Natural killer cell (primary cell): ENCODE results near the gene SWSAP1. TPM values are rescaled to one million over a fixed set of nuclear protein-coding genes. Genes with fewer than 3 reads are reported as not detected.
"Not testable (repeated sequence)": the region's sequence is repeated elsewhere in the genome, so short reads cannot be mapped to it uniquely, and the experiment has no call there.

Source experiments
- ATAC-seq, 3 donors: fragments of 150-1000 bp in 2 of 3; fragments of 200-7000 bp in 1 of 3; cut with Tn5 transposase; 1 replicate in 1 of 3; 2 replicates in 2 of 3; pipeline ENCODE4 v1.10.0; 2021; ENCODE audit warnings: mild to moderate bottlenecking in 2 of 3, moderate library complexity in 2 of 3
- DNase-seq, 2 donors: peaks; one replicate each; pipeline versions ENCODE4 v3.0.0 to v3.0.0-alpha.2; 2013 to 2021; ENCODE audit warnings: mixed read lengths in 1 of 2
- H3K27ac ChIP-seq: one replicate; pipeline ENCODE4 v1.5.1; 2013; ENCODE audit warnings: mild to moderate bottlenecking, low read length
- H3K27me3 ChIP-seq: one replicate; pipeline ENCODE4 v1.6.1; 2013; ENCODE audit warnings: low read length; ENCODE audit not compliant: control insufficient read depth, insufficient read depth
- H3K36me3 ChIP-seq: one replicate; pipeline ENCODE4 v1.6.1; 2013; ENCODE audit warnings: low read length; ENCODE audit not compliant: control insufficient read depth, insufficient read depth
- H3K4me1 ChIP-seq: one replicate; pipeline ENCODE4 v1.6.1; 2013; ENCODE audit warnings: low read length; ENCODE audit not compliant: control insufficient read depth, insufficient read depth
- H3K4me3 ChIP-seq: one replicate; pipeline ENCODE4 v1.5.1; 2013; ENCODE audit warnings: low read length
- H3K9me3 ChIP-seq: one replicate; pipeline ENCODE4 v1.6.1; 2013; ENCODE audit warnings: low read length; ENCODE audit not compliant: control insufficient read depth, insufficient read depth
- H3K27ac Mint-ChIP-seq, 2 donors: one replicate each; pipeline ENCODE4 v1.8.0; 2022; ENCODE audit warnings: mild to moderate bottlenecking in 2 of 2, mixed read lengths in 2 of 2, moderate library complexity in 1 of 2
- H3K27me3 Mint-ChIP-seq, 2 donors: one replicate each; pipeline ENCODE4 v1.8.0; 2022; ENCODE audit warnings: low read depth in 2 of 2, mixed read lengths in 2 of 2
- H3K36me3 Mint-ChIP-seq: one replicate; pipeline ENCODE4 v1.8.0; 2022; ENCODE audit warnings: mixed read lengths
- H3K4me1 Mint-ChIP-seq, 2 donors: one replicate each; pipeline ENCODE4 v1.8.0; 2022; ENCODE audit warnings: mixed read lengths in 2 of 2
- H3K4me3 Mint-ChIP-seq: one replicate; pipeline ENCODE4 v1.8.0; 2022; ENCODE audit warnings: mild to moderate bottlenecking, moderate library complexity, mixed read lengths
- H3K9me3 Mint-ChIP-seq, 2 donors: one replicate each; pipeline ENCODE4 v1.8.0; 2022; ENCODE audit warnings: mixed read lengths in 2 of 2
- CTCF ChIP-seq: fragments of 200-600 bp; IDR thresholded peaks from one replicate; pipeline ENCODE4 v1.8.0; 2022; ENCODE audit warnings: antibody characterized with exemption
- WGBS: methylation state at CpG from one replicate; pipeline ENCODE4 v1.1.7; 2013; ENCODE audit warnings: missing lambda C conversion rate; ENCODE audit not compliant: insufficient coverage; 5-methylcytosine and 5-hydroxymethylcytosine counted together
- intact Hi-C: fragments of 100-400 bp; cut with micrococcal nuclease; formaldehyde crosslinking; loops from one replicate; pipeline ENCODE4 v1.14.2; 2022
- total RNA-seq, 4 donors: library from RNA; stranded (reverse); fragments of 120-200 nt in 1 of 4; gene quantifications; one replicate each; pipeline versions ENCODE4 v1.2.3 to v1.2.4, GENCODE V29; 2013 to 2022

The SWSAP1 gene
- total RNA-seq, 3 donors from 2014 or later (not counting 1 experiment from before 2014, with no cell fraction given) = 2.1 to 2.9 (median 2.8) TPM

GRCh38 chr19:11330127-11330526 is 44.3 kb upstream of the SWSAP1 start:
- H3K4me1 ChIP-seq = peaks cover under 1% of the 10 kb centered on the region
- WGBS = 87% methylated on average over 4 of the region's 4 CpGs
- DNase-seq (no peak), ATAC-seq (no peak)
- no peak overlapping the region for H3K4me3 ChIP-seq
- no peaks in the 10 kb centered on the region for H3K9me3 Mint-ChIP-seq
- H3K36me3 ChIP-seq = no peaks in the 10 kb centered on the region
- no peaks in the 10 kb centered on the region for H3K9me3 ChIP-seq
- intact Hi-C loops = no loop called here
- no peaks in the 10 kb centered on the region for H3K27me3 Mint-ChIP-seq
- no peaks in the 10 kb centered on the region for H3K36me3 Mint-ChIP-seq
- TF ChIP-seq CTCF = no peak
- no peak overlapping the region for H3K27ac ChIP-seq
- no peaks in the 10 kb centered on the region for H3K4me1 Mint-ChIP-seq
- H3K4me3 Mint-ChIP-seq = no peak overlapping the region
- no peak overlapping the region for H3K27ac Mint-ChIP-seq
- H3K27me3 ChIP-seq = no peaks in the 10 kb centered on the region

DNA sequence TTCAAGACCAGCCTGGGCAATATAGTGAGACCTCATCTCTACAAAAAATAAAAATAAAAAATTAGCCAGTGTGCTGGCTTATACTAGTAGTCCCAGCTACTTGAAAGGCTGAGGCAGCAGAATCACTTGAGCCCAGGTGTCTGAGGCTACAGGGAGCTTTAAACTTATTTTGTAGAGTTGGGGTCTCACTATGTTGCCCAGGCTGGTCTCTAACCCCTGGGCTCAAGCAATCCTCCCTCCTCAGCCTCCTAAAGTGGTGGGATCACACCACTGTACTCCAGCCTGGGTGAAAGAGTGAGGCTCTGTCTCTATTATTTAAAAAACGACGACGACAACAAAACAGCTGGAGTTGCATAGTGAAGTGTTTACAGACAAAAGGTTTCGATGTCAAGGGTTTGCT is 43.0 kb upstream of the SWSAP1 start:
- no peaks in the 10 kb centered on the region for H3K27me3 Mint-ChIP-seq
- no peaks in the 10 kb centered on the region for H3K9me3 ChIP-seq

GRCh38 chr19:11332822-11333221 is 41.6 kb upstream of the SWSAP1 start:
- H3K27ac ChIP-seq = no peak overlapping the region
- ATAC-seq (no peak), DNase-seq (no peak)
- H3K36me3 ChIP-seq = no peaks in the 10 kb centered on the region
- Mint-ChIP-seq H3K36me3 (no peaks in the 10 kb centered on the region), H3K27me3 (no peaks in the 10 kb centered on the region), H3K27ac (no peak overlapping the region), H3K4me3 (no peak overlapping the region), H3K4me1 (peaks cover 8% of the 10 kb centered on the region in 2 donors), H3K9me3 (no peaks in the 10 kb centered on the region)
- H3K27me3 ChIP-seq = no peaks in the 10 kb centered on the region
- no peaks in the 10 kb centered on the region for H3K9me3 ChIP-seq
- intact Hi-C loops = no loop called here
- 94% methylated on average over 5 of the region's 5 CpGs for WGBS
- no peak for TF ChIP-seq CTCF
- peaks cover 10% of the 10 kb centered on the region for H3K4me1 ChIP-seq
- no peak overlapping the region for H3K4me3 ChIP-seq

More for the DNA sequence above, 43.0 kb upstream of the SWSAP1 start:
- intact Hi-C loops = no loop called here
- no peaks in the 10 kb centered on the region for H3K27me3 ChIP-seq
- no peak overlapping the region for H3K27ac ChIP-seq
- no peak for DNase-seq
- H3K36me3 ChIP-seq = no peaks in the 10 kb centered on the region
- no peak for ATAC-seq
- Mint-ChIP-seq H3K27ac (no peak overlapping the region), H3K4me3 (no peak overlapping the region), H3K36me3 (no peaks in the 10 kb centered on the region), H3K4me1 (no peaks in the 10 kb centered on the region), H3K9me3 (no peaks in the 10 kb centered on the region)
- 96% methylated on average over 4 of the region's 4 CpGs for WGBS
- no peaks in the 10 kb centered on the region for H3K4me1 ChIP-seq
- H3K4me3 ChIP-seq = no peak overlapping the region
- TF ChIP-seq CTCF = no peak

DNA sequence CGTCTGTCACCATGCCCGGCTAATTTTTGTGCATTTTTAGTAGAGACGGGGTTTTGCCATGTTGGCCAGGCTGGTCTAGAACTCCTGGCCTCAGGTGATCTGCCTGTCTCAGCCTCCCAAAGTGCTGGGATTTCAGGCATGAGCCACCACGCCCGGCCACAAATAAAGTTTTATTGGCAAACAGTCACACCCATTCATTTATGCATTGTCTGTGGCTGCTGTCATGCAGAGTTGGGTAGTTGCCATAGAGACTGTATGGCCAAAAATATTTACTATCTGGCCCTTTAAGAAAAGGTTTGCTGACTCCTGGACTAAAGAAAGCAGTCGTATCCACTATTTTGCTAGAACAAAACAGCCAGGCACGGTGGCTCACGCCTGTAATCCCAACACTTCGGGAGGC is 40.6 kb upstream of the SWSAP1 start:
- H3K36me3 Mint-ChIP-seq, H3K27me3 Mint-ChIP-seq, intact Hi-C loops, H3K4me3 Mint-ChIP-seq, H3K9me3 Mint-ChIP-seq, H3K9me3 ChIP-seq, H3K27me3 ChIP-seq, H3K27ac ChIP-seq, H3K36me3 ChIP-seq, ATAC-seq, H3K27ac Mint-ChIP-seq, DNase-seq, H3K4me3 ChIP-seq: not testable (repeated sequence)
- peaks cover 20% of the 10 kb centered on the region for H3K4me1 ChIP-seq
- H3K4me1 Mint-ChIP-seq = peaks cover 15 to 18% of the 10 kb centered on the region in 2 donors
- 95% methylated on average over 9 of the region's 9 CpGs for WGBS
